GM21367 (cell line): ENCODE data around the gene DDX51.
"Not testable (repeated sequence)": the region's sequence is repeated elsewhere in the genome, so short reads cannot be mapped to it uniquely, and the experiment has no call there.

Source experiments
- ATAC-seq: cut with Tn5 transposase; IDR thresholded peaks from one replicate; pipeline ENCODE4 v1.9.1; 2021; ENCODE audit not compliant: unreplicated experiment

The DDX51 gene

DNA sequence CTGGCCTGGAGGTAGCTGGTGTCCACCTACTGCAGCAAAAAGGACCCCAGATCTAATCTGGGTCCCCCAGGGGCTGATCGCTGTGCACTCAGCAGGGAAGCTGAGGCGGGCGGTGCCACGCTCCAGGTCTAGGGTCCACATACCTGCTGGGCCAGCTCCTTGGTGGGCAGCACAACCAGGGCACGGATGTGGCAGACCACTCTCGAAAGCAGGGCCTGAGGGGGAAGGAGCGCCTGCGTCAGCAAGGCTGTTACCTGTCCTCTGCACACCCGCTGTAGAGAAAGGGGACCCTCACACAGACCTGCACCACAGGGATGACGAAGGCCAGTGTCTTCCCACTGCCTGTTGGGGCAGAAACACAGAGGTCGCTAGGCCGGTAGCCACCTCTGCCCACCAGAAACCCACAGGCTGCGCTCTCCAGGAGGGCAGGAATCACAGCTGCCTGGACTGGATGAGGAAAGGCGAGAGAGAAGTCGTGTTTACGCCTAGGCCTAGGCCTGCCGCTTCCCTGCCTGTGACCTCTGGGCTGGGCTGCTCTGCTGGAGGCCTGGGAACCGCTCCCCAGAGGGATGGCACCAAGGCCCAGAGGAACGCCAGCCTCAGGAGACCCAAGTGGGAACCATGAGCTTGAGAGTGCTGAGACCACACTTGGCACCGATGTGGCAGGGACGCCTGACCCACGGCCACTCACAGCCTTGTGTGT lies 2.0 kb downstream of the DDX51 start:
- no peak for ATAC-seq

DNA sequence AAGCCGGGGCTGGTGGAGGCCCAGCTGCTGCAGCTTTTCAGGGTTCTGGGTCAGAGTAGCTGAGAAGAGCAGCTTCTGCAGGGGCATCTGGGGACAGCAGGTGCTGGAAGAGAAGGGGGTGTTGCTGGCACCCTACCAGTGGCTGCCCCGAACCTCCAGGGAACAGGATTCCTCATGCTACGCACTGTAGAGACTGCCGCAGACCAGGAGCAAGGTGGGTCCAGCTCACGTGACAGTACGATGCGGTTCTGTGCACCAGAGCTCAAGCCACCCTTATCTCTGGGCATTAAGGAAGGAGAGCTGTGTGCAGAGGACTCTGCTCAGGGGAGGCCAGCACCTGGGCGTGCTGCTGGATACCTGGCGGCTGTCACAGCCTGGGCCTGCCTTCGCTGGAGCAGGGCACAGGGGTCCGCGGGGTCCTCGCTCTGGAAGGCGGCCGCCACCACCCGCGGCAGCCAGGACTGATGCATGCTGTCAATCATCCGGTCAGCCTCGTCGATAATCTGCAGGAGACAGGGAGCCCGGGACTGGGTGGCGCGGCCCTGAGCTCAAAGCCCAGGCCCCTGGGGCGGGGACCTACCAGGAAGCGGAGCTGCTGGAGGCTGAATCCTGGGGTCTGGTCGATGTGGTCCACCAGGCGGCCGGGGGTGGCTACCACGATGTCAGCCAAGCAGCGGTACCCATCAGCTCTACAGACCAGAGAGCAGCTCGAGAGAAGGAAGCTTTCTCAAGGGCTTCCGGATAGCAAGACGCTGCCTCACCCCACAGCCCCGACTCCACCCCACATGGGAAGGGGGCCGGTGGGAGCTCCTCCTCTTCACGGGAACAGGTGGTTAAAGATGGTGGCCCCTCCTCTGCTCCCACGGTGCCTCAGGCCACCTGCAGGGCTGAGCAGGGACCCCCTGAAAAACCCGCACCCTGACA lies 2.9 kb downstream of the DDX51 start:
- no peak for ATAC-seq

DNA sequence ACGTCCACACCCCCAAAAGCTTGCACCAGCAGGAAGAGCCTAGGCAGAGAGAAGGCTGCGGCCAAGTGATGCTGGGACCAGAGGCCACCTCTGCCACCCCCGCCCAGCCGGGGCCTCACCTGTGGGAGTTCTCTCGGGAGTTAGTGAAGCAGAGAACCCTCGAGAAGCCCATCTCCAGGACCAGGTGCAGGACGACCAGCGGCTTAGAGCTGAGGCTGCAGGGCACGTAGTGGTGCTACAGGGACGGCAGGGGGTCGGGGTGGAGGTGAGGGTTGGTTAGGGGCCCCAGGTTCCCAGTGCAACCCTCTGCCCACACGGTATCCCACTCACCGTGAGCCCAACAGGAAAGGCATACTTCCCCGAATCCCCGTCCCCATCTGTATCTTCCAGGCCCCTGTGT lies 3.6 kb downstream of the DDX51 start:
- no peak for ATAC-seq

DNA sequence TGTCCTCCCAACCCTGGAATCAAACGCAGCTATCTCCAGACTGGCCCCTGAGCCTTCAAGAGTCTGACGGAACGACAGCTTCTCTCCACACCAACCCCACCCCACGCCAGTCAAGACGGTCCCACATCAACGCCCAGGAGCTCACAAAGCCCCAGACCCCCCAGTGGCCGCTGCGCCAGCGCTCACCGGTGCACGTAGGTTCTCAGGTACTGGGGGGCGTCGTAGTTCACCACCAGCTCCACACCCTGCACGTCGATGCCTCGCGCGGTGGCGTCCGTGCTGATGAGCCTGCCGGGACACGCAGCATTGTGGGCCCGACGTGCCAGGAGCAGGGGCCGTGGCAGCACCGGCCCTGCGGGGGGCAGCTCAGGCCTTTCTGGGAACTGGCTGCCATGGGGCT lies 4.2 kb downstream of the DDX51 start:
- no peak for ATAC-seq

DNA sequence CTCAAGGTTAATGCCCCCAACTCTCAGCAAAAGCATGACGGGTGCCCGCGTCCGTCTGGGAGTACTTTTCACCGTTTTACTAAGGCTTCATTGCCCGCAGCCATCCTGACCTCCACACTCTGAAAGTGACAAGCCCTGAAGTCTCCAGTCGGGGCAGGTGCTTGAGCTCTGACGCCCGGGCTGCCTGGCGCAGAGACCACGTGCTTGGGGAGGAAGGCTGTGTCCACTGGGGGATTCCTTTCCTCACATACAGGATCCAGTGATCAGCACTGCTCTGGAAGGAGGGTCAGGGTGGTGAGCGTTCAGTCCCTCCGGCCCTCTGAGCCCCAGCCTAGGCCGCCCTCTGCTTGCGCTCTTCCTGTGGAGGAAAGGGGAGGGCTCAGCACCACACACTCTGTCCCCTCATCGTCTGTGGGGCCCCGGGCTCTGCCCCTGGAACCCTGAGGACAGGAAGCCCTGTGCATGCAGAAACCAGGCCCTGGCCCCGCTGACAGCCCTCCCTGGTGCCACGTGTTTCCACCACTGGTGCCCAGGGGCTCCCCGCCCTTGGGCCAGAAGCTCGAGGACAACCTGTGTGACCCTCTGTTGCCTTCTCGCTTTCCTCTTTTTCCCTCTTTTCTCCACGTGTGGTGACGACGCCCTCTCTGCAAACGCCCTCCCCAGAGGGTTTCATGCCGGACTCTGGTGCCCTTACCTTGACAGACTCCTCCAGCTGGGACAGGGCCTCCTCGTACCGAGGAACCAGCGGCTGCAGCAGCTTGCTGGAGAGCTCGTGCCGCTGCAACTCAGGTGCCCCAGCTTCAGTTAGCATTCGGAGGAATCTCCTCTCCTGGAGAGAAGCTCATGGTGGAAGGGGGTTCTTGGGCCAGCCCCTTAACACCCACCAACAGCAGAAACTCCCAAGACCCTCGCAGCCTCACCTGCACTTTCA lies 4.9 kb downstream of the DDX51 start:
- ATAC-seq: no peak

DNA sequence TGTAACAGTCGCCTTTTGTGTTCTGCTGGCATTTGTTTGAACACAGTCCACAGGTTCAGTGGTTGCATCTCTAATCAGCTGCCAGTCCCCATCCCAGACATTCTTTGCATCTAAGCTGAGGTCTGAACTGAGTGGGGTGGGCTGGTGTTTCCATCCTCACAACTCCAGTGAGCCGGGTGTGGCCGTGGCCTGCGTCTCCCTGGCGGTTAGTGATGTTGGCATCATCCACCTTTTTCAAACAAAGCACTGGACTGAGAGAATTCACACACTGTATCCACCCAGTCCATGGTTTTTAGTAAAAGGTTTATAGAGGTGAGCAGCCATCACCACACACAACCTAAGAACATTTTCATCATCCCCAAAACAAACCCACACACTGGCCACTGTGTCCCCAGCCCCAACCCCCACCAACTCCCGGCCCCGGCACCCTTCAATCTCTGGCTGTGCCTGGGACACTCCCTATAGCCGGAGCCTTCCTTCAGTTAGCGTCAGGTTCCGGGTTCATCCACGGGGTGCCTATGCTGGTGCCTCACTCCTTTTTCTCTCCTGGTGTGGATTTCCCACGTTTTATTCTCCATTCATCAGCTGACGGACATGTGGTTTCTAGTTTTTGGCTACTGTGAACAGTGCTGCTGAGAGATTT lies 6.5 kb downstream of the DDX51 start:
- no peak for ATAC-seq

DNA sequence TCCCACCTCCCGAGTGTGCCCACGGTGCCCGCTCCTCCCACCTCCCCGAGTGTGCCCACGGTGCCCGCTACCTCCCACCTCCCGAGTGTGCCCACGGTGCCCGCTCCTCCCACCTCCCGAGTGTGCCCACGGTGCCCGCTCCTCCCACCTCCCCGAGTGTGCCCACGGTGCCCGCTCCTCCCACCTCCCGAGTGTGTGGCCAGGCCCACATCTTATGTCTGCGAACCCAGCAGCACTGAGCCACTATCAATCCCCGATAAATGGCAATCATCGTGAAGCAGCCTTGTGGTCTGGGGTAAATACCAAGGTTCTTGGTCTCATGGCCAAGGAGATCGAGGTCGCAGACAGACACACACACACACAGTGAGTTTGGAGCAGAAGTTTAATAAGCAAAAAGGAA lies 7.9 kb downstream of the DDX51 start:
- ATAC-seq: not testable (repeated sequence)

DNA sequence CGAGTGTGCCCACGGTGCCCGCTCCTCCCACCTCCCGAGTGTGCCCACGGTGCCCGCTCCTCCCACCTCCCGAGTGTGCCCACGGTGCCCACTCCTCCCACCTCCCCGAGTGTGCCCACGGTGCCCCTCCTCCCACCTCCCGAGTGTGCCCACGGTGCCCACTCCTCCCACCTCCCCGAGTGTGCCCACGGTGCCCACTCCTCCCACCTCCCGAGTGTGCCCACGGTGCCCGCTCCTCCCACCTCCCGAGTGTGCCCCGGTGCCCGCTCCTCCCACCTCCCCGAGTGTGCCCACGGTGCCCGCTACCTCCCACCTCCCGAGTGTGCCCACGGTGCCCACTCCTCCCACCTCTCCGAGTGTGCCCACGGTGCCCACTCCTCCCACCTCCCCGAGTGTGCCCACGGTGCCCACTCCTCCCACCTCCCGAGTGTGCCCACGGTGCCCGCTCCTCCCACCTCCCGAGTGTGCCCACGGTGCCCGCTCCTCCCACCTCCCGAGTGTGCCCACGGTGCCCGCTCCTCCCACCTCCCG lies 9.4 kb downstream of the DDX51 start:
- not testable (repeated sequence) for ATAC-seq

DNA sequence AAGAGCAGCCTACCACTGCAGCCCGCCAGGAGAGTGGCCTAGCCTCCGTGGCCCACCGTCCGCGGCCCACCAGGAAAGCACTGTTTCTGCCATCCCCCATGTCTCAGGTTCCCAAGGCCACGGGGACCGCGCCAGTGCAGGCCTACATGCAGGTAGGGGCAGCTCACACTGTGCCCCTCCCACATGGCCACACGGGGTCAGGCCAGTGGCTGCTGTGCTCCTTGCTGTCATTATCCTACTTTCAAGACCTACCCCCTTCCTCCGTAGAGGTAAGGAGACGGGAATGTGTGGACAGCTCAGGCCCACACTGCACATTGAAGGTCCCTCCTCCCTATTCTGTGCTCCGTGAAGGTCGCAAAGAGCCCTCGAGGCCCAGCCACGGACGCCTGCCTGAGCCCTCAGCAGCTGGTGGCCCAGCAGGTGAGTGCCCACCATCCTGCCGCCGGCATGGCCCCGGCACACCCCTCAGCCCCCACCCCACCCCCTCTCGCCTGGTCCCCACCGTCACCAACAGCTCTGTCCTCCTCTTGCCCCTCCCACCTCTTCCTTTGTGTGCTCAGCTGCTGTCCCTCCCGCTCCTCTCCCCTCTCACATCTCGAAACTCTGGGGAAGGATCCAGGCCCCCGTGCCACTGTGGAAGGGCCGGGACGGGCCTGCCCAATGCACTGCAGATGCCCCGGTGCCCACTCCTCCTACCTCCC lies 10.0 kb downstream of the DDX51 start:
- ATAC-seq: no peak

DNA sequence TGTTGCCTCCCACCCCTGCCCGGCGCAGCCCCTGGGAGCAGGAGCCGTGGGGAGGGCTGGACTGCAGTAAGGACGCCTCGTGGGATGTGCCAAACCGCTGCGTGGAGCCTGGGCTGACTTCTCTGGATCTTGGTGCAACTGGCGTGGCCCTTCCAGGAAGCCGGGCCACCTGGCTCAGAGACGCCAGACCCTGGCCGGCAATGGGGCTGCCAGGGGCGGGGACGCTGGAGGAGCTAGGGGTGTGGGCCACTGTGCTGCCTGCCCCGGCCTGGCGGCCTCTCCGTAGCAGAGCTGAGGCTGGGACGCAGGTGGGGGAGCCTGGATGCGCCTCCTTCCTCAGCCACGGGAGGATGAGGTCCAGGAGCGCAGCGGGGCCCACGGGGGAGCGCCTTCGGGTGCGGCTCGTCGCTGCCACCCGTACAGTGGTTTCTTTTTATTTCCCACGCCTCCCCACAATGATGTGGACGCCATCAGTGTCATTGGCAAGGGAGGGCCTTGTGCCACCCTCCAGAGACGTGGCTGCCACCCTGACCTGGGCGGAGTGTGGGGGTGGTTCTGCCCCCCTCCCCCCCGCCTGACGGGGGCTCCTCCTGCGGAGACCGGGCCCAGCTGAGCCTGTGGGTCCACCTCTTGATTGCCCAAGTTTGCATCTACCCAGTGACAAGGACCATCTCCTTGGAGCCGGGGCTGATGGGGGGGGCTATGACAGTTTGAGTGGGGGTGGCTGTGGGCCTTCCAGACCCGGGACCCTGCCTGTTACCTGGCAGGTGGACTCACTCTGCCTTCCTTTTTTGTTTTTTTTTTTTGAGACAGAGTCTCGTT lies 11.3 kb downstream of the DDX51 start:
- no peak for ATAC-seq

DNA sequence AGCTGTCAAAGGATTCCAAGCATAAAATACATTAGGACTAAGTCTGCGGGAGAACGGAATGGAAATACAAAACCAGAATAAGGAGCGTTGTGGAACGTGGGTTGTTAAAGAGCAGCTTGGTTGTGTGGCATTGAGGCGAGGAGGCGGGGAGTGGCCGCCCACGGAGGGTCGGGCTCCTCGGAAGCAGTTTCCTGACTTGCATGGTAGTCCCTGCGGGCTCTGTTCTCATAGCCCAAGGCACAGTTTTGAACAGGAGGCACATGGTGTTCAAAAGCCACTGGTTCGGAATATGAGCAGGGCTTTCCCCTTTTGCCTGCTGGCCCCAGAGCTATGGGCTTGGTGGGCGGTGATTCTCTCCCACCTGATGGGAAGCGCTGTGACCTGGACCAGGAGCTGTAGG lies 12.2 kb downstream of the DDX51 start:
- no peak for ATAC-seq

DNA sequence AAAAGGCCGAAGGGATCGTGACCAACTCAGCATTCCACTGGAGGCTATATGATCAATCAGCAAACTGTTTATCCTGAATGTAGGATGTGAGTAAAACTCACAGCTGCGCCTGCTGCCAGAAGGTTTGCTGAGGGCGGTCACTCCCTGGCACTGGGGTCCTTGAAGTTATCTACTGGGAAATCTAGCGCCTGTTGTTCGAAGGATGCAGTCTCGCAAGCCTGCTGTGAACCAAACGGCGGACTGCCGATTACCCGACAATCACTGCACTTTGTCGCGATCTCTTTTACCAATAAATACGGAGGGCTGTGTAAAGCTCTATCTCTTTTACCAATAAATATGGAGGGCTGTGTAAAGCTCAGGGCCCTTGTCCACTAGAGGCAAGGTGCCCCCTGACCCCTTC lies 12.9 kb downstream of the DDX51 start:
- no peak for ATAC-seq

DNA sequence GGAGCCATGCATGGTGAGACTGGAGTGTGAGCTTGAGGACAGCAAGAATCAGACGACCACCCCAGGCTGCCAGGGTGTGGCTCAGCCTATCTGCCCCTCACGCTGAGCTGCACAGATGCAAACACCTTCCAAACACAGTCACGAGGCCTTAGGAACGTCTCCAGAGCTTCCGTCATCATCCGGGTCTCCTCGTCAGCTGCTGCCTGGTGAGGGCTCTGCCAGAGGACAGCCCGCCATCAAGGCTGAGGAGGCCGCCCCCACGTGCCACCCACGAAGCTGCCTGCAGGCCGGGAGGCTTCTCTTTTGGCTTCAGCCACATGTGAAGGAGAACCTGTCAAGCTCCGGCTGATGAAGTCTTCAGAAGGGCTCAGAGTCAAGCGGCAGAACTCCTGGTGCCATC lies 13.4 kb downstream of the DDX51 start:
- ATAC-seq: no peak

DNA sequence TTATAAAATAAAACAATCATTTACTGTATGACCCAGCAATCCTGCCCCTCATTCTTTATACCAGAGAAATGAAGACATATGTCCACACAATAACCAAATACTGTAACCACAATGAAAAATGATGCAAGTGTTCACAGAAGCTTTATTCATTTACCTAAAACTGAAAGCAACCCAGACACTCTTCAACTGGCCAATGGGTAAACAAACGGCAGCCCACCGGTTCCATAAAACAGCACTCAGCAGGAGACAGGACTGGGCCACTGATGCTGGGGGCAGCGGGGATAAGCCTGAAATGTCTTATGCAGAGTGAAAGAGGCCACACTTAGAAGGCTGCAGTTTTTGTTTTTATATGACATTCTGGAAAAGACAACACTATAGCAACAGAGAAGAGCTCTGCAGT lies 15.1 kb downstream of the DDX51 start:
- no peak for ATAC-seq

DNA sequence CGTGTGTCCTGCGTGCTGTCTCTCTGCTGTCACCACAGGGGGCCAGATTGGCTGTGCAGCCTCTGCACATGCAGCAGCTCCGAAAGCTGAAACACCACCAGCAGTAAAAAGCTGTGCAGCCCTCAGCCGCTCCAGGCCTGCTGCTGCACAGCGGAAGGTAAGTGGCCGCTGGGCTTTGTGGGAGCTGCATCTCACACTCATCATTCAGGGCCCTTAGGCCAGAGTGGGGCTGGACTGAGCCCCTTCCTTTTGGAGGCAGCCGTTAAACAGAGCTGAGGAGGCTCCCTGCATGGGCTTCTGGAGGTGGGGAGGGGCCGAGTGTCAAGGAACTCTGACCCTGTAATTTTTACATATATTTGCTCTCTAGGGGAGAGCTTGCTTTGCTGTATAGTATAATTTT lies 17.1 kb downstream of the DDX51 start:
- no peak for ATAC-seq

DNA sequence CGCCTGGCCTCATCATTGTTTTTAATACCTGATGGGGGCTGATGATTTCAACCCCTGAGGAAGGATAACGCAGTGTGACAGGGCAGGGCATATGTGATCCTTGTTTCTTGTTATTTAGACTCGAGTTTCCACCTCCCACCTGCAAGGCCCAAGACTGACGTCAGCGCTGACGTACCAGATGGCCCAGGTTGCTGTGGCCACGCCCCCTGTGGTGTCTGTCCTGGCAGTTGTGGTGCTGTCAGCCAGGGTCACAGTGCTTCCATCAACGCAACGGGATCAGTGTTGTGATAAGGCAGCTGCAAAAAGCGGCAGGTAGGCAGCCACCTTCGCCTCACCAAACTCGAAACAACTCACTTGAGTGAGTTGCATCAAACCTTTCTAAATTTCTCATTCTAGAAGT lies 18.4 kb downstream of the DDX51 start:
- ATAC-seq: no peak

DNA sequence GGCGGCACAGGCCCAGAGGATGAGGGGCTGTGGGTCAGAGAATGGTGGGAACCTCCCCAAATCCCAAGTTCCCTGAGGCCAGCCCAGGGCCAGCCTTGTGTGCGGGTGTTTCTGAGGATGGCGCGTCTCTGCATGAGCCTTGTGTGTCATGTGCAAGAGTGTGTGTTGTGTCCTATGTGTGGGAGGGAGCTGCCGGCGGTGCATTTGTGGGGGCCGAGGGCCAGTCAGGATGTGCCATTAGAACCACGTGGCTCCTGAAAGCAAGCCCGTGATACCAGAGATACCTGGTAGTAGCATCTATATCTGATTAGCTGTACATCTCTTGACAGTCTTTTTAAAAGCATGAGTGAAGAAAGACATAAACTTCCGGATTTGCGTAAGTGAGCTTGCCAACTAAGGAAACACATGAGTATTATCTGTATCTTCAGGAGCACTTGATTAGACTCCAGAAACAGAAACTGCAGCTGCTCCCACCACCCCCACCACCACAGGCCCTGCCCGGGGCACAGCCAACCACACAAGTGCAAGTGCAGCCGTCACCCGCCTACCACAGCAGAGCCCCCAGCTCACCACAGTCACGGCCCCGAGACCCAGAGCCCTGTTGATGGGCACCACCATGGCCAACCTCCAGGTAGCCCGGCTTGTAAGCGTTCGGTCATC lies 19.2 kb downstream of the DDX51 start:
- ATAC-seq: no peak

DNA sequence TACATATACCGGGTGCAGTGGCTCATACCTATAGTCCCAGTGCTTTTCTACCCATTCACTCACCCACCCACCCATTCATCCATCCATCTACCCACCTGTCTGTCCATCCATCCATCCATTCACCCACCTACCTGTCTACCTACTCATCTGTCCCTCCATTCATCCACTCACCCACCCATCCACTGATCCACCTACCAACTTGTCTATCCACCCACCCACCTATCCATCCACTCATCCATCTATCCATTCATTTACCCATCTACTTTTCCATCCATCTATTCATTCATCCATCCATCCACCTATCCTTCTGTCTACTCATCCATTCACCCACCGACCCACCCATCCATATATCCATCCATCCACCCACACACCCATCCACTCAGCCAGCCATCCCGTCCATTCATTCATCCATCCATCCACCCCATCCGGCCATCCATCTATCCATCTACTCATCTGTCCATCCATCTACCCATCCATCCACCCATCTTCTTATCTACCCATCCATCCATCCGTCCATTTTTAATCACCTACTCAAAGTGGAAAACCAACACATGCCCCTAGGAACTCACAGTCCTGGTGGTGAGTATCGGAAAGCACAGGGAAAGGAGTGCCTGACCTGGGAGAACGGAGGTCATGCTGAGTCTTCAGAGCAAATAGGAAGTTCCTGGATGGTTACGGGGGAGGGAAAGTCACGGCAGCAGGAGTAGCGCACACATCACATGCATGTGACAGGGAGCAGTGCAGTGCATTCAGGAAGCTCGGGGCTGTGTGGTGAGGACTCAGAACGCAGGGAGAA lies 20.0 kb downstream of the DDX51 start:
- ATAC-seq: no peak
